H1 (cell line): Measurements from ENCODE around the gene RELA.

ENCODE experiments used
- CTCF ChIP-seq, 3 experiments: IDR thresholded peaks; 1 replicate in 2 of 3; 2 replicates in 1 of 3; pipeline versions ENCODE4 v1.5.1 to v1.6.1; 2011; ENCODE audit warnings: low read length in 3 of 3, mild to moderate bottlenecking in 3 of 3, inconsistent platforms in 2 of 3, low read depth in 1 of 3, moderate library complexity in 1 of 3; ENCODE audit not compliant: insufficient read depth in 1 of 3; ENCODE audit errors: control extremely low read depth in 1 of 3
- EP300 ChIP-seq, 2 experiments: IDR thresholded peaks; 1 replicate in 1 of 2; 2 replicates in 1 of 2; pipeline ENCODE4 v1.6.1; 2011 to 2012; ENCODE audit warnings: low read depth in 2 of 2, low read length in 2 of 2, mild to moderate bottlenecking in 2 of 2, borderline replicate concordance in 1 of 2, inconsistent platforms in 1 of 2, moderate library complexity in 1 of 2
- MAFK ChIP-seq: IDR thresholded peaks from 2 replicates; pipeline ENCODE4 v1.6.1; 2012; ENCODE audit warnings: low read depth, mild to moderate bottlenecking, improper control_type of control experiment, low read length

- no peak for TF ChIP-seq CTCF (IDR thresholded peaks at IDR 0.05; ENCODE audit: control extremely low read depth in 1 of 3, insufficient read depth in 1 of 3, low read depth in 1 of 3, low read length in 3 of 3)
- TF ChIP-seq MAFK = no peak
- TF ChIP-seq EP300 (IDR thresholded peaks at IDR 0.05; ENCODE audit: borderline replicate concordance in 1 of 2, low read depth in 2 of 2, low read length in 2 of 2) = no peak
Observed at GRCh38 chr11:65700399-65700798, 37.7 kb upstream of the RELA start.
